AG09319 (cell line): Measurements from ENCODE around the gene HOXD10.

Experiments
- DNase-seq: peaks from one replicate; pipeline ENCODE4 v3.0.0-alpha.2; 2010; ENCODE audit warnings: low read depth; ENCODE audit errors: extremely low read depth
- CTCF ChIP-seq: IDR thresholded peaks from 2 replicates; pipeline ENCODE4 v1.5.1; 2011; ENCODE audit warnings: low read depth, mild to moderate bottlenecking, inconsistent platforms, low read length, moderate library complexity

Gene HOXD10

GRCh38 chr2:176166272-176166671 is 49.7 kb downstream of the HOXD10 start:
- TF ChIP-seq CTCF: no peak
- DNase-seq: no peak

GRCh38 chr2:176167398-176167797 is 50.8 kb downstream of the HOXD10 start:
- no peak for DNase-seq
- no peak for TF ChIP-seq CTCF

GRCh38 chr2:176169181-176169580 is 52.6 kb downstream of the HOXD10 start:
- no peak for TF ChIP-seq CTCF
- DNase-seq: no peak
